ENCODE data around the gene PRL. TPM values are rescaled to one million over a fixed set of nuclear protein-coding genes. Genes with fewer than 3 reads are reported as not detected.

The PRL gene
- total and polyA plus RNA-seq, 2 of the 8 experiments (the other 6 are each of a cell fraction or from before 2014, with no cell fraction given), result not detected

GRCh38 chr6:22263748-22264147 lies 33.1 kb downstream of the PRL start:
- TF ChIP-seq NANOG (IDR thresholded peaks at IDR 0.05; ENCODE audit: insufficient read depth, low read depth, low read length, poor library complexity, severe bottlenecking), result no peak
- TF ChIP-seq GTF2F1 (IDR thresholded peaks at IDR 0.05; ENCODE audit: borderline replicate concordance, low read depth, low read length), result no peak
- TF ChIP-seq POLR2A (IDR thresholded peaks at IDR 0.05; ENCODE audit: control extremely low read depth in 1 of 2, low read depth in 2 of 2, low read length in 2 of 2), result no peak
- no peak for TF ChIP-seq TAF7 (optimal IDR thresholded peaks at IDR 0.05; ENCODE audit: borderline replicate concordance, low read depth, low read length)
- no peak for TF ChIP-seq RXRA (IDR thresholded peaks at IDR 0.05; ENCODE audit: insufficient read depth, low read depth, low read length)
- TF ChIP-seq ZNF274 (IDR thresholded peaks at IDR 0.05; ENCODE audit: borderline replicate concordance, extremely low read depth, low read length), result no peak
- no peak for TF ChIP-seq SIX5 (IDR thresholded peaks at IDR 0.05; ENCODE audit: low read depth, low read length)
- no peak for TF ChIP-seq ASH2L (IDR thresholded peaks at IDR 0.05; ENCODE audit: low read length)
- TF ChIP-seq SP2 (IDR thresholded peaks at IDR 0.05; ENCODE audit: low read length), result no peak
- TF ChIP-seq CHD1 (IDR thresholded peaks at IDR 0.05; ENCODE audit: low read depth, low read length), result no peak
- no peak for TF ChIP-seq NRF1 (IDR thresholded peaks at IDR 0.05; ENCODE audit: low read depth, low read length)
- TF ChIP-seq POLR2AphosphoS5 (IDR thresholded peaks at IDR 0.05; ENCODE audit: low read depth, low read length), result no peak
- no peak for TF ChIP-seq CBX8 (IDR thresholded peaks at IDR 0.05; ENCODE audit: borderline replicate concordance, low read depth, low read length)
- no peak overlapping the region for H2BK120ac ChIP-seq (replicated peaks; ENCODE audit: low read depth, low read length)

More at GRCh38 chr6:22263748-22264147, 33.1 kb downstream of the PRL start:
- Histone ChIP-seq H2BK20ac (ENCODE audit: low read length) (no peak overlapping the region), H3K27ac (ENCODE audit: low read depth, low read length) (no peak overlapping the region), H4K20me1 (replicated peaks in 1 of 2; ENCODE audit: control insufficient read depth in 1 of 2, insufficient read depth in 2 of 2, low read length in 2 of 2) (no peaks in the 10 kb centered on the region), H4K91ac (replicated peaks; ENCODE audit: insufficient read length, low read length) (no peak overlapping the region), H3K56ac (replicated peaks; ENCODE audit: insufficient read length, low read depth, low read length) (no peak overlapping the region), H3K36me3 (ENCODE audit: control insufficient read depth in 2 of 4, insufficient read depth in 4 of 4, low read length in 3 of 4) (no peaks in the 10 kb centered on the region), H3K23me2 (ENCODE audit: low read depth, low read length) (no peaks in the 10 kb centered on the region), H2BK12ac (ENCODE audit: low read depth, low read length) (no peak overlapping the region), H3K27me3 (replicated peaks in 1 of 4; ENCODE audit: control insufficient read depth in 3 of 4, extremely low read depth in 1 of 4, insufficient read depth in 3 of 4, low read length in 3 of 4) (no peaks in the 10 kb centered on the region), H3K79me1 (ENCODE audit: low read depth, low read length) (no peaks in the 10 kb centered on the region), H3K4me3 (ENCODE audit: extremely low read depth in 1 of 4, insufficient read depth in 2 of 4, low read depth in 3 of 4, low read length in 4 of 4) (no peak overlapping the region), H3K4ac (replicated peaks; ENCODE audit: insufficient read length, low read depth, low read length) (no peak overlapping the region), H3K14ac (ENCODE audit: insufficient read length) (no peak overlapping the region), H3K4me2 (ENCODE audit: insufficient read depth in 1 of 2, low read depth in 2 of 2, low read length in 2 of 2) (no peak overlapping the region), H4K8ac (ENCODE audit: extremely low read depth, insufficient read depth, low read length) (no peak overlapping the region), H2BK15ac (ENCODE audit: low read length) (no peak overlapping the region), H3K18ac (ENCODE audit: extremely low read depth, low read length) (no peak overlapping the region), H3K9me3 (ENCODE audit: insufficient read depth in 2 of 2, low read depth in 1 of 2, low read length in 1 of 2) (no peaks in the 10 kb centered on the region), H3K23ac (ENCODE audit: insufficient read length) (no peak overlapping the region), H2AFZ (ENCODE audit: low read length) (no peak overlapping the region), H4K5ac (ENCODE audit: insufficient read length, low read depth, low read length) (no peak overlapping the region), H2BK5ac (ENCODE audit: low read depth, low read length) (no peak overlapping the region), H3K79me2 (ENCODE audit: control insufficient read depth in 1 of 2, insufficient read depth in 2 of 2, low read length in 2 of 2) (no peaks in the 10 kb centered on the region), H3K9ac (replicated peaks in 1 of 4; ENCODE audit: extremely low read depth in 1 of 4, low read depth in 3 of 4, low read length in 3 of 4) (no peak overlapping the region), H3K4me1 (replicated peaks in 1 of 4; ENCODE audit: control insufficient read depth in 3 of 4, insufficient read depth in 4 of 4, low read length in 3 of 4) (no peaks in the 10 kb centered on the region), H2AK5ac (ENCODE audit: low read depth, low read length) (no peak overlapping the region)
- FAIRE-seq (no peak), DNase-seq (ENCODE audit: low read depth in 1 of 2, low spot score in 2 of 2) (no peak)
- POLR2A ChIA-PET (ENCODE audit: partially characterized antibody), result no interaction called here
- CTCF ChIA-PET (ENCODE audit: partially characterized antibody), result no interaction called here
- 93% methylated on average over 2 of the region's 2 CpGs; no CpG with 5 or more reads in 1 of the 2 experiments for WGBS, 2 experiments (ENCODE audit: extremely low coverage in 1 of 2, insufficient coverage in 1 of 2, insufficient read length in 1 of 2, insufficient replicate concordance in 2 of 2, low coverage in 1 of 2, low lambda C conversion rate in 2 of 2, missing lambda C conversion rate in 1 of 2)
